ENCODE measurements around the gene PRICKLE2.

The PRICKLE2 gene

DNA sequence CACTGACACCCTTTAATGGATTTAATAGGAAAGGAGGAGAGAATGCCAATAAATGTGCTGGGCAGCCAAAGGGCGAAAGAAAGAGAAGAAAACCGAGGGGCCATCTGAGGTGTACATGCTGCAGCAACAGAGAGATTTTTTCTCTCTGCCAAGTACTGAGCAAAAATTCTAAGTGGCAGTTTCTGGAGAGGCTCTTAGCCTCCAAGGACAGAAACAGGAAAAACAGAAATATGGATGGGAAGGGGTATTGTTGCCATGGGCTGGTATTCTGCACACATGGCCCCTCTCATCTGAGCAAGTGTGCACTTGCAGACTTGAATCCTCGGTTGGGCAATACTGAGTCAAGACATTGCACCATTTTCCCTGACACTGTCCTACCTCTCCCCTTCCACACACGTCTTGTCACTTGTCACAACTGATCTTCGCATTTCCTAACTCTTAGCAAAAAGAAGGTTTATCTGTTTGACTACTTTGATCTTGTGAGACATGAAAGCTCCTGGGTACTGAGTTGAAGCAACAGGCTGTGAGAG, 73.9 kb downstream of the PRICKLE2 start:
- TF ChIP-seq, protein P1, sequence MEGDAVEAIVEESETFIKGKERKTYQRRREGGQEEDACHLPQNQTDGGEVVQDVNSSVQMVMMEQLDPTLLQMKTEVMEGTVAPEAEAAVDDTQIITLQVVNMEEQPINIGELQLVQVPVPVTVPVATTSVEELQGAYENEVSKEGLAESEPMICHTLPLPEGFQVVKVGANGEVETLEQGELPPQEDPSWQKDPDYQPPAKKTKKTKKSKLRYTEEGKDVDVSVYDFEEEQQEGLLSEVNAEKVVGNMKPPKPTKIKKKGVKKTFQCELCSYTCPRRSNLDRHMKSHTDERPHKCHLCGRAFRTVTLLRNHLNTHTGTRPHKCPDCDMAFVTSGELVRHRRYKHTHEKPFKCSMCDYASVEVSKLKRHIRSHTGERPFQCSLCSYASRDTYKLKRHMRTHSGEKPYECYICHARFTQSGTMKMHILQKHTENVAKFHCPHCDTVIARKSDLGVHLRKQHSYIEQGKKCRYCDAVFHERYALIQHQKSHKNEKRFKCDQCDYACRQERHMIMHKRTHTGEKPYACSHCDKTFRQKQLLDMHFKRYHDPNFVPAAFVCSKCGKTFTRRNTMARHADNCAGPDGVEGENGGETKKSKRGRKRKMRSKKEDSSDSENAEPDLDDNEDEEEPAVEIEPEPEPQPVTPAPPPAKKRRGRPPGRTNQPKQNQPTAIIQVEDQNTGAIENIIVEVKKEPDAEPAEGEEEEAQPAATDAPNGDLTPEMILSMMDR (conservative IDR thresholded peaks at IDR 0.05; ENCODE audit: low read depth, low read length), result no peak
- no peak for DNase-seq (ENCODE audit: low read depth)
- H3K4me3 ChIP-seq (ENCODE audit: low read length), result no peak overlapping the region

DNA sequence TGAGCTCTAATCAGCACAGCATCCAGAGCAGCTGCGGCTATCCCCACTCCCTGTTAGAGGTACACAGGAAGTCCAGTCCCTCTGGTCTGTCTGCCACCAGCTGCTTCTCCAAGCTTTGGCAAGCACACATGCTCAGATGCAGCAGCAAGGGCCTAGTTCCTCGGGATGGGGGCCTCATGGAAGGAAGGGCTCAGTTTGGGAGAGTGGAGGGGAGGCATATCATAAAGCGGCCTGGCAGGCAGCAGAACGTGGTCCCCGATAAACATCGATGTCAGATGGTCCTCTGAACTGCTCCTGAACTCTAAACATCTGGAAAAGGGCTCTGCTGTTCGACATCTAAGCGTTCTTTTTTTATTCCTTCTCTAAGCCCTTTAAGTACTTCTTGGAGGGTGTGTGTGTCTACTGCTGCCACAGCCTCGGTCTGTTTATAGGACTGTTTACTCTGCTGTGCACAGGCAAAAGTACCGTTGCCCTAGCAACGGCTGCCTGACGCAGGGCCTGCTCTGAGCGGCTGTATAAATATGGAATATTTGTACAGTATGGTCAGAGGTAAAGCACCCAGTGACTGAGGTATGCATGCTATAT, 74.6 kb downstream of the PRICKLE2 start:
- no peak overlapping the region for H3K4me3 ChIP-seq (ENCODE audit: low read length)
- DNase-seq (ENCODE audit: low read depth), result peak; percentile 81
- TF ChIP-seq, protein P1 (conservative IDR thresholded peaks at IDR 0.05; ENCODE audit: low read depth, low read length), result no peak

DNA sequence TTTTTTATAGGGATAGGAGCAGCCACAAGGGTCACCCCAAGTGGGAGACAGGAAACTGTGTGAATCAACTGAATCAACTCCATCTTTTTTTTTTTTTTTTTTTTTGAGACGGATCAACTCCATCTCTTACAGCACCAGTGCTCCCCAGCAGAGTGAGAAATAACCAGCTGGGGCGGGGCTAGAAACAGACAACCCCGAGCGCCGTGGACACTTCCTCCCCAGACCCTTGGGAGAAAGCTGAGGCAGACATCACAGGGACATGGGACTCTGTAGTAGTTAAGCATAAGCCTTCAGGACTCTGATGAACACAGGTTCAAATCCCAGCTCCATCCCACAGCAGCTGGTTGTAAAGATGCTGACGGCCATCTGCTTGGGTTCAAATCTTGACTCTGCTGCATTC, 75.4 kb downstream of the PRICKLE2 start:
- H3K4me3 ChIP-seq (ENCODE audit: low read length), result no peak overlapping the region
- no peak for DNase-seq (ENCODE audit: low read depth)
- TF ChIP-seq, protein P1 (conservative IDR thresholded peaks at IDR 0.05; ENCODE audit: low read depth, low read length), result no peak

DNA sequence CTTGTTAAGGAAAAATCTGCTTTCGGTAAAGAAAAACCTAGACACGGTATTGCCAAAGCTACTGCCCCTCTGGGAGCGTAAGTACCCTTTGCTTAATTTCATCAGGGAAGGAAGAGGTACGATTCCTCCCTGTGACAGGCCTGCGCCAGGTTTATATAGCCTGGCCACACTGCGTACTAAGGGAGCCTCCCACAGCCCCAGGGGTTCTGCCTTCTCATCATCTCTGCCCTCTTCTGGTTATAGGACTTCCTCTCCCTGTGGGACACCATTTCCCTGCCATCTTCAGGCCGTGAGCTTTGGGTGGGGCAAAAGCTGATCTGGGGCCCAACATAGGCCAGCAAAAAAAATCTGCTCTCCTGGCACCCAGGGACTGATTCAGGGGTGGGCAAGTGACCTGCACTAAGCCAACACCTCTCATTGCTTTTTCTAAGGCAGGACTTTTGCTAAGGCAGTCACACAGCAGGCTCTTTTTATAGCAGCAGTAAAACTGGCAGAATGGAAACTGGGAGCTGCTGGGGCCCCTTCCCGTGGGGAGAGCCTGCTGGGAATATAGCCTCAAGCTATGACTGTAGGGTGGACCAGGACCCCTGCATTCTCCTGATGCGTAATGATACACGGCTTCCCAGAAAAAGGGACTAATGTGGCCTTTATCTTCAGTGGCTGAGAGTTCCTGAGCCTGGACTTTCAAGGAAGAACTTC, 76.2 kb downstream of the PRICKLE2 start:
- H3K4me3 ChIP-seq (ENCODE audit: low read length), result no peak overlapping the region
- TF ChIP-seq, protein P1 (conservative IDR thresholded peaks at IDR 0.05; ENCODE audit: low read depth, low read length), result no peak
- no peak for DNase-seq (ENCODE audit: low read depth)

DNA sequence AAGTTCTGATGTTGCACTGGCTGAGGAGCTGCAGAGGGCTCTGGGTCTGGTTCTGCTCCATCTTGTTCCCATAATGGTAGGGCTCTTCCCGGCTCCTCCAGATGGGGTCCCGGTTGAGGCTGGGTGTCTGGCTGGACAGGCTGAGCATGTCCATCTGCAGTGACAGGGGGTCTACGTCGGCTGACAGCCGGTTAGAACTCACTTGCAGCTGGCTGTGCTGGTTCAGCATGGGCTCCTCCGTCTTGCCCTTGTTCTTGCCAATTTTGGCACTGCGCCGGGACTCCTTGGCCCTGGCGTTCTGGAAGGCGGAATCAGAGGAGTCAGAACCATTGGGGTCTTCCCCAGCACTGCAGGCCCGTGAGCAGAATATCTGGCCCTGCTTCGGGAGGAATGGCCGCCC, 78.1 kb downstream of the PRICKLE2 start:
- TF ChIP-seq, protein P1 (conservative IDR thresholded peaks at IDR 0.05; ENCODE audit: low read depth, low read length), result no peak
- no peak overlapping the region for H3K4me3 ChIP-seq (ENCODE audit: low read length)
- no peak for DNase-seq (ENCODE audit: low read depth)

DNA sequence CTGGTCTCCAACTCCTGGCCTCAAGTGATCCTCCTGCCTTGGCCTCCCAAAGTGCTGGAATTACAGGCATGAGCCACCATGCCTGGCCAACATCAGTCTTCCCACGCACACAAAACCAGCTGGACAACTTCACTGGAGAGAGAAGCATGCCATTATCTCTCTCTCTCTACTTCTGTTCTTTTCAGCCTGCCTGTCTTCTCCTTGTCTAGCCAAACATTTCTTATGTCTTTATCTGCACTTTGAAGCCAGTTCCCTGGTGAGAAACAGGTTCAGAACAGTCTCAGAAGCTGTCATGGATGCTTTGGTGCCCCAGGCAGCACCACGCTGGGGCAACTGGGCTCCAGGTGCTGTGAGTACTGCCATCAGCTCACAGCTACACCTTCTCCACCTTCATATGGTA, 79.8 kb downstream of the PRICKLE2 start:
- TF ChIP-seq, protein P1 (conservative IDR thresholded peaks at IDR 0.05; ENCODE audit: low read depth, low read length), result no peak
- H3K4me3 ChIP-seq (ENCODE audit: low read length), result no peak overlapping the region

More for the DNA sequence above, 79.8 kb downstream of the PRICKLE2 start:
- DNase-seq (ENCODE audit: low read depth), result no peak
